22Rv1 (cell line): ENCODE results near the gene MEAF6.
"Not testable (repeated sequence)": the region's sequence is repeated elsewhere in the genome, so short reads cannot be mapped to it uniquely, and the experiment has no call there.

Experiments
- H3K27ac ChIP-seq: fragments of 450-650 bp; 2 replicates; pipeline ENCODE4 v1.5.1; 2017
- ZFX ChIP-seq: fragments of 450-650 bp; IDR thresholded peaks from 2 replicates; pipeline ENCODE4 v1.6.1; 2017; ENCODE audit warnings: antibody characterized with exemption, borderline replicate concordance
- TF ChIP-seq, protein P1 (sequence below): fragments of 450-650 bp; IDR thresholded peaks from 2 replicates; pipeline ENCODE4 v1.5.1; 2017; ENCODE audit warnings: mild to moderate bottlenecking

The MEAF6 gene

DNA sequence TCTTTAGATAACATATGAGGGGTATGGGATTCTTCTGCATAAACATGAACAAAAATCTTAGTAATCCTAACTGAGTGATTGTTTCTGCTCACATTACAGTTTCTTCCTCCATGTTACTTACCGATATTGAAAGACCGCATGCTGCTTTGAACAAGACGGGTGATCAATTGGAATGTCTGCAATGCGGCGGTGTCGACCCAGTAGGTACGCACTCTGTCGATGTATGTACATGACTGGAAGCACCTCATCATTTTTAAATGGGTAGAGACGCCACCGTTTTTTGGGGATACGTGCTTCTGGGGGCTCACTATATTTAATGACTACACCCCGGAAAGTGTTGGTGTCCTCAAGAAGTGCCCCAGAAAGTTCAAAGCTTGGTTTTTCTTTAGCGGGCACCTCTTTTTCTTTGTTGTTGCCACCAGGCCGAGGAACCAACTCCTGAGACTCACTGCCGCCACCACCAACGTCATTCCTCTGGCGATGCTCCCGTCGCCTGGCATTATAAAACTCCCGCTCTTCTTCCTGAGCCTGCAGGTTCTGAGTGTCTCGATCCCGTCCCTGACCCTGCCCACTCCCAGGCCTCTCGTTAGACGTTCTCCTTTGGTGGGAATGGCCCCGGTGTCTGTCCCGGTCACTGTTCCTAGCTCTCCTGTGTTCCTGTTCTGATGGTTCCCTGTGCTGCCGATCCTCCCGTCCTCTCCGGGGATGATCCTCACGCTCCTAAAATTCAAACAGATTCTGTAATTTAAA lies 25.6 kb upstream of the MEAF6 start:
- no peak overlapping the region for H3K27ac ChIP-seq
- TF ChIP-seq, protein P1, sequence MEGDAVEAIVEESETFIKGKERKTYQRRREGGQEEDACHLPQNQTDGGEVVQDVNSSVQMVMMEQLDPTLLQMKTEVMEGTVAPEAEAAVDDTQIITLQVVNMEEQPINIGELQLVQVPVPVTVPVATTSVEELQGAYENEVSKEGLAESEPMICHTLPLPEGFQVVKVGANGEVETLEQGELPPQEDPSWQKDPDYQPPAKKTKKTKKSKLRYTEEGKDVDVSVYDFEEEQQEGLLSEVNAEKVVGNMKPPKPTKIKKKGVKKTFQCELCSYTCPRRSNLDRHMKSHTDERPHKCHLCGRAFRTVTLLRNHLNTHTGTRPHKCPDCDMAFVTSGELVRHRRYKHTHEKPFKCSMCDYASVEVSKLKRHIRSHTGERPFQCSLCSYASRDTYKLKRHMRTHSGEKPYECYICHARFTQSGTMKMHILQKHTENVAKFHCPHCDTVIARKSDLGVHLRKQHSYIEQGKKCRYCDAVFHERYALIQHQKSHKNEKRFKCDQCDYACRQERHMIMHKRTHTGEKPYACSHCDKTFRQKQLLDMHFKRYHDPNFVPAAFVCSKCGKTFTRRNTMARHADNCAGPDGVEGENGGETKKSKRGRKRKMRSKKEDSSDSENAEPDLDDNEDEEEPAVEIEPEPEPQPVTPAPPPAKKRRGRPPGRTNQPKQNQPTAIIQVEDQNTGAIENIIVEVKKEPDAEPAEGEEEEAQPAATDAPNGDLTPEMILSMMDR, result no peak
- TF ChIP-seq ZFX, result no peak

DNA sequence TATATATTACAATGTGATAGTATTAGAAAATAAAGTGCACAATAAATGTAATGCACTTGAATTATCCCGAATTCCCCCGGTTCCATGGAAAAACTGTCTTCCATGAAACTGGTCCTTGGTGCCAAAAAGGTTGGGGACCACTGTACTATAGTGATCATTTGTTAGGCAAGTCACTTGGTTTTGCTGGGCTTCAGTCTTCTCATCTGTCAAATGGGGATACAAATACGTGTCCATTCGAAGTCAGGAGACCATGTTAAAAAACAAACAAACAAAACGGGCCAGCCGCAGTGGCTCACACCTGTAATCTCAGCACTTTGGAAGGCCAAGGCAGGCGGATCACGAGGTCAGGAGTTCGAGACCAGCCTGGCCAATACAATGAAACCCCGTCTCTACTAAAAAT lies 24.6 kb upstream of the MEAF6 start:
- H3K27ac ChIP-seq, result not testable (repeated sequence)

DNA sequence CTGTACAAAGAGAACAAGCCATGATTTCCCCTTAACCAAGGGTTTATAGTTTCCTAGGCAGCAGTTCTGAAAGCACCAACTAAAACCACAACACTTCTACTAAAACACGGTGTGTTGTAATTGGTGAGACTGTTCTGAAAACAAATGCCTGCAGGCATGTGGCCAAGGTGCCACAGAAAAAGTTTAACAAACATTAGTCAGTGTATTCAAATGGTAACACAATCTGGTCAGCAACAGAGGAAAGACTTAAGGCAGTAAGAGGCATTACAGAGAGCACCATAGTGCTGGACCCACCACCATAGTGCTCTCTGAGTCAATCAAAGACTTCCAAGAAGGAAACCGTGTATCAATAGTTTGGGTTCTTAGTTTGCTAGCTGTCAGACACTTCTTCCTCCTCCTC lies 22.8 kb upstream of the MEAF6 start:
- H3K27ac ChIP-seq, result peak overlapping the region; percentile 43

DNA sequence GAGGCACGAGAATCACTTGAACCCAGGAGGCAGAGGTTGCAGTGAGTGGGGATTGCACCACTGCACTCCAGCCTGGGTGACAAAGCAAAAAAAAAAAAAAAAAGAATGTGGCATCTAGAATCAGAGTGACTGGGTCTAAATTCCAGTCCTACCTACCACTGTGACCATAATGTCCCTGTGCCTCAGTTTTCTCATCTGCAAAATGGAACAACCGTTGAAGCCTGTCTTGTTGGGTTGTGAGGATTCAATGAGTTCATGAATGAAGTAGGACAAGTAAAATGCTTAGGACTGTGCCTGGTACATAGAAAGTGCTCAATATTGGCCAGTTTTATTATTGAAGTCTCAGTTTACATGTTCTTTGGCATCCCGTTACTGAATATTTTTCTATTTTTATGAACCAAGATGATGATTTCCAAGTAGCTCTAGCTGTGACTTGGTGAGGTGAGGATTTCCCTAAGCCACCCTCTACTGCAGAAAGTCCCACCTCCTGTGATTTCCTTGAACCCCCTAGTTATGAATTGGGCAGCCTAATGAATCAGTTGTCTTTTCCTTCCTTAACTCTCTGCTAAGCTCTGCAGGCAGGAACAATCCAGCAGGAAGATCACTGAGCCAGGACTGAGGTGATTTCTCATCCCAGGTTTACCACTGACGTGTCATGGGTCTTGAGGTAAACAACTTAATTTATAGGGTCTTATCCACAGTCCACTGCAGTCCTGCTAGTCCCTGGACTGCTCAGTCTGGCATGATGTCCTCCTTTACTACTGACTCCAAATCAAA lies 18.9 kb upstream of the MEAF6 start:
- peak overlapping the region; percentile 66 for H3K27ac ChIP-seq
- TF ChIP-seq, protein P1, result no peak
- TF ChIP-seq ZFX, result no peak

More for the DNA sequence above, 22.8 kb upstream of the MEAF6 start:
- TF ChIP-seq, protein P1, result no peak
- no peak for TF ChIP-seq ZFX

DNA sequence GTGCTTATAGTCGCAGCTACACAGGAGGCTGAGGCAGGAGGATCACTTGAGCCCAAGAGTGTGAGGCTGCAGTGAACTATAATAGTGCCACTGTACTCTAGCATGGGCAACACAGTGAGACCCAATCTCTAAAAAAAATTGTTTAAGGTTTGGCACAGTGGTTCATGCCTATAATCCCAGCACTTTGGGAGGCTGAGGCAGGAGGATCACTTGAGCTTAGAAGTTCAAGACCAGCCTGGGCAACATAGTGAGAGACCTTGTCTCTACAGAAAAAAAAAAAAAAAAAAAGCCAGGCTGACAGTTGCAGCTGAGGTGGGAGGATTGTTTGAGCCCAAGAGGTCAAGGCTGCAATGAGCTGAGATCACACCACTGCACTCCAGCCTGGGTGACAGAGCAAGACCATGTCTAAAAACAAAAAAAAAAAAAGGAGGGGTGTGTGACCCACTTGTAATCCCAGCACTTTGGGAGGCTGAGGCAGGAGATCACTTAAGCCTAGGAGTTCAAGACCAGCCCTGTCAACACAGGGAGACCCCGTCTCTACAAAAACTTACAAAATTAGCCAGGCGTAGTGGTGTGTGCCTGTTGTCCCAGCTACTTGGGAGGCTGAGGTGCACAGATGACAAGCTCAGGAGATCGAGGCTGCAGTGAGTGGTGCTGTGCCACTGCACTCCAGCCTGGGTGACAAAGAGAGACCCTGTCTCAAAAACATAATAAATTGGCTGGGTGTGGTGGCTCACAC lies 18.0 kb upstream of the MEAF6 start:
- not testable (repeated sequence) for H3K27ac ChIP-seq

DNA sequence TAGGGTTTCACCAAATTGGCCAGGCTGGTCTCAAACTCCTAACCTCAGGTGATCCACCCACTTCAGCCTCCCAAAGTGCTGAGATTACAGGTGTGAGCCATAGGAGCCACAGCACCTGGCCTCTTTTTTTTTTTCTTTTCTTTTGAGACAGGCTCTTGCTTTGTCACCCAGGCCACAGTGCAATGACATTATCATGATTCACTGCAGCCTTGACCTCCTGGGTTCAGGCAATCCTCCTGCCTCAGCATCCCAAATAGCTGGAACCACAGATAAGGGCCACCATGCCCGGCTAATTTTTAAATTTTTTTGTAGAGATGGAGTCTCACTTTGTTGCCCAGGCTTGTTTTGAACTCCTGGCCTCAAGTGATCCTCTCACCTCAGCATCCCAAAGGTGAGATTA lies 15.3 kb upstream of the MEAF6 start:
- H3K27ac ChIP-seq, result not testable (repeated sequence)

DNA sequence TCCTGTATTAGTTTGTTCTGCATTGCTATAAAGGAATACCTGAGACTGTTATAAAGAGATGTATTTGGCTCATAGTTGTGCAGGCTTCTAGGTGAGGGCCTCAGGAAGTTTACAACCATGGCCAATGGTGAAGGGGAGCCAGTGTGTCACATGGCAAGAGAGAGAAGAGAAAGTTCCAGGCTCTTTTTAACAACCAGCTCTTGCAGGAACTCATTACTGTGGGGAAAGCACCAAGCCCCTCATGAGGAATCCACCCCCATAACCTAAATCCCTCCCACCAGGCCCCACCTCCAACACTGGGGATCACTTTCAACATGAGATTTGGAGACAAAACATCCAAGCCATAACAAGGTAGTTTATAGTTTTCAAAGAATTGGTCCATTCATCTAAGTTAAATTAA lies 5.0 kb upstream of the MEAF6 start:
- no peak overlapping the region for H3K27ac ChIP-seq

DNA sequence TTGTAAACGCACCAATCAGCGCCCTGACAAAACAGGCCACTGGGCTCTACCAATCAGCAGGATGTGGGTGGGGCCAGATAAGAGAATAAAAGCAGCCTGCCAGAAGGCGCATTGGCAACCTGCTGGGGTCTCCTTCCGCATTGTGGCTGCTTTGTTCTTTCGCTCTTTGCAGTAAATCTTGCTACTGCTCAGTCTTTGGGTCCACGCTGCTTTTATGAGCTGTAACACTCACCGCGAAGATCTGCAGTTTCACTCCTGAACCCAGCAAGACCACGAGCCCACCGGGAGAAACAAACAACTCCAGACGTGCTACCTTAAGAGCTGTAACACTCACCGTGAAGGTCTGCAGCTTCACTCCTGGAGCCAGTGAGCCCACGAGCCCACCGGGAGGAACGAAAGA lies 4.4 kb upstream of the MEAF6 start:
- not testable (repeated sequence) for H3K27ac ChIP-seq

More for the DNA sequence above, 5.0 kb upstream of the MEAF6 start:
- TF ChIP-seq, protein P1, result no peak
- TF ChIP-seq ZFX, result no peak

DNA sequence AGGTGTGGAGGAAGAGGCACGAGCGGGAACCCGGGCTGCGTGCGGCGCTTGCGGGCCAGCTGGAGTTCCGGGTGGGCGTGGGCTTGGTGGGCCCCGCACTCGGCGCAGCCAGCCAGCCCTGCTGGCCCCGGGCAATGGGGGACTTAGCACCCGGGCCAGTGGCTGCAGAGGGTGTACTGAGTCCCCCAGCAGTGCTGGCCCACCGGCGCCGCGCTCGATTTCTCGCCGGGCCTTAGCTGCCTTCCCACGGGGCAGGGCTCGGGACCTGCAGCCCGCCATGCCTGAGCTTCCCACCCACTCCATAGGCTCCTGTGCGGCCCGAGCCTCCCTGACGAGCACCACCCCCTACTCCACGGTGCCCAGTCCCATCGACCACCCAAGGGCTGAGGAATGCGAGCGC lies 3.7 kb upstream of the MEAF6 start:
- not testable (repeated sequence) for H3K27ac ChIP-seq

DNA sequence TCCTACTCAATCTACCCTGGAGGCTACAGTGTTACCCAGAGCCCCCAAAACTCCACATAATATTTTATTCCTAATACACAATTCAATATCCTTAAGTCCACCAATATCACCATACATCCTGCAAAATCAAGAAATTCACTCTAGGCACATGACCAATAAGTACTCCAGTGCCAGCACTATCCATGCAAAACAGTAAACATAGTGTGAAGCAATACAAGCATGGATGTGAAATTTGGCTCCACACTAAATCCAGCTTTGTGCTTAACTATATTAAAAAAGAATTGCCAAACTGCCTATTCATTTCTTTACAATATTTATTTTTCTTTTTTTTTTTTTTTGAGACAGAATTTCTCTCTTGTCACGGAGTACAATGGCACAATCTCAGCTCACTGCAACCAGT lies 3.0 kb upstream of the MEAF6 start:
- no peak overlapping the region for H3K27ac ChIP-seq
- no peak for TF ChIP-seq ZFX
